ENCODE results near the gene ZNF639. TPM values are rescaled to one million over a fixed set of nuclear protein-coding genes. Genes with fewer than 3 reads are reported as not detected.

Gene ZNF639
- total and polyA plus RNA-seq, 10 of the 15 experiments (the other 5 are each of a cell fraction or from before 2014, with no cell fraction given), result 16.3 to 61.2 (median 35.3) TPM

GRCh38 chr3:179336345-179336929 is 13.6 kb downstream of the ZNF639 start:
- BruUV-seq (replicated peaks), result no TSS peak
- ChIA-PET POLR2A (interaction anchor here (0.5 to 1.3 kb wide), 3 partner anchors 10 to 1609 kb away, joined by 3 to 8 read pairs (median 4); partner anchors contain the start of gene MFN1), RAD21 (ENCODE audit: unreplicated experiment) (no interaction called here), SMC1A (ENCODE audit: uncharacterized antibody, unreplicated experiment) (interaction anchor here (1.0 kb wide), 1 partner anchor 9 kb away, joined by 3 read pairs; no protein-coding TSS in a partner anchor), CTCF (interaction anchor here (0.7 to 1.5 kb wide), 3 partner anchors 10 to 20 kb away, joined by 3 to 5 read pairs (median 3); no protein-coding TSS in a partner anchor)
- H3K4me2 ChIP-seq (ENCODE audit: control insufficient read depth, insufficient read depth), result no peak overlapping the region
- no peak overlapping the region for H2AFZ ChIP-seq (ENCODE audit: control insufficient read depth, low read depth, low read length)
- H3K9ac ChIP-seq (ENCODE audit: control insufficient read depth, insufficient read depth, low read length), result no peak overlapping the region
- WGBS (ENCODE audit: insufficient coverage, insufficient replicate concordance, low lambda C conversion rate, missing lambda C conversion rate), result 96% methylated on average over 1 of the region's 1 CpG
- H3K36me3 ChIP-seq (ENCODE audit: control insufficient read depth in 2 of 2, insufficient read depth in 2 of 2, low read length in 1 of 2), result peaks cover 3 to 23% of the 10 kb centered on the region in 2 experiments
- no peak for ATAC-seq
- no peaks in the 10 kb centered on the region for H3K4me1 ChIP-seq (ENCODE audit: control insufficient read depth, insufficient read depth, low read length)
- no peaks in the 10 kb centered on the region for H3K79me2 ChIP-seq (ENCODE audit: control insufficient read depth, insufficient read depth, low read length)
- no peaks in the 10 kb centered on the region; the same call in 2 of the 3 replicates for H3K9me3 ChIP-seq (replicated peaks; ENCODE audit: control insufficient read depth, insufficient read depth, low read length)
- DNase-seq (ENCODE audit: low read depth, low spot score), result no peak
- no peak for FAIRE-seq
- intact Hi-C loops (cut with micrococcal nuclease; ENCODE audit: unreplicated experiment), result no loop called here
- no peak overlapping the region for H3K27ac ChIP-seq (ENCODE audit: control insufficient read depth, insufficient read depth)
- in situ Hi-C loops (cut with MboI), result loop anchor here (25.0 kb wide), 1 partner anchor 1276 kb away; the partner anchor contains the start of gene TTC14
- H4K20me1 ChIP-seq (ENCODE audit: control insufficient read depth, insufficient read depth), result no peaks in the 10 kb centered on the region
- H3K4me3 ChIP-seq, result no peak overlapping the region
- no peaks in the 10 kb centered on the region for H3K27me3 ChIP-seq (replicated peaks in 1 of 2; ENCODE audit: control insufficient read depth in 2 of 2, insufficient read depth in 2 of 2, low read length in 1 of 2)
- TF ChIP-seq TCF3 (IDR thresholded peaks at IDR 0.05; ENCODE audit: borderline replicate concordance, insufficient read depth, low read depth, low read length), result no peak
- TF ChIP-seq CBFB (IDR thresholded peaks at IDR 0.05; ENCODE audit: low read depth), result no peak
- TF ChIP-seq JUNB (IDR thresholded peaks at IDR 0.05), result no peak
- no peak for TF ChIP-seq CHD2 (IDR thresholded peaks at IDR 0.05; ENCODE audit: borderline replicate concordance, low read depth, low read length)
- no peak for TF ChIP-seq FOS (IDR thresholded peaks at IDR 0.05; ENCODE audit: borderline replicate concordance, extremely low read depth, insufficient read length)
- no peak for TF ChIP-seq ZNF207 (IDR thresholded peaks at IDR 0.05; ENCODE audit: borderline replicate concordance)
- no peak for TF ChIP-seq SKIL (IDR thresholded peaks at IDR 0.05; ENCODE audit: low read depth, poor library complexity, severe bottlenecking)
- TF ChIP-seq JUND (IDR thresholded peaks at IDR 0.05; ENCODE audit: low read depth, low read length), result no peak
- no peak for TF ChIP-seq RBBP5 (conservative IDR thresholded peaks at IDR 0.05)
- no peak for TF ChIP-seq PKNOX1 (IDR thresholded peaks at IDR 0.05)
- TF ChIP-seq EED (IDR thresholded peaks at IDR 0.05; ENCODE audit: low read depth), result no peak
- no peak for TF ChIP-seq REST (IDR thresholded peaks at IDR 0.05; ENCODE audit: low read depth, low read length)
- TF ChIP-seq YBX1 (IDR thresholded peaks at IDR 0.05), result no peak
- no peak for TF ChIP-seq HDAC6 (IDR thresholded peaks at IDR 0.05; ENCODE audit: unreplicated experiment)
- TF ChIP-seq ESRRA (IDR thresholded peaks at IDR 0.05; ENCODE audit: low read length), result no peak
- TF ChIP-seq SP1 (IDR thresholded peaks at IDR 0.05; ENCODE audit: low read depth, low read length), result no peak
- no peak for TF ChIP-seq KLF5 (IDR thresholded peaks at IDR 0.05; ENCODE audit: partially characterized antibody)

All from GM12878 (cell line).